ENCODE data around the gene RGS7BP.

- TF ChIP-seq CTCF (IDR thresholded peaks at IDR 0.05): no peak
- TF ChIP-seq POLR2A (IDR thresholded peaks at IDR 0.05): no peak
- no peak for TF ChIP-seq POLR2AphosphoS5 (IDR thresholded peaks at IDR 0.05; ENCODE audit: insufficient read depth in 1 of 2, low read depth in 1 of 2)
Measured at GRCh38 chr5:64644831-64645230, 139.0 kb downstream of the RGS7BP start.

Measured in vagina (tissue), 2 donors.